ENCODE measurements around the gene NKX6-2.
"Not testable (repeated sequence)": the region's sequence is repeated elsewhere in the genome, so short reads cannot be mapped to it uniquely, and the experiment has no call there.

Gene NKX6-2

DNA sequence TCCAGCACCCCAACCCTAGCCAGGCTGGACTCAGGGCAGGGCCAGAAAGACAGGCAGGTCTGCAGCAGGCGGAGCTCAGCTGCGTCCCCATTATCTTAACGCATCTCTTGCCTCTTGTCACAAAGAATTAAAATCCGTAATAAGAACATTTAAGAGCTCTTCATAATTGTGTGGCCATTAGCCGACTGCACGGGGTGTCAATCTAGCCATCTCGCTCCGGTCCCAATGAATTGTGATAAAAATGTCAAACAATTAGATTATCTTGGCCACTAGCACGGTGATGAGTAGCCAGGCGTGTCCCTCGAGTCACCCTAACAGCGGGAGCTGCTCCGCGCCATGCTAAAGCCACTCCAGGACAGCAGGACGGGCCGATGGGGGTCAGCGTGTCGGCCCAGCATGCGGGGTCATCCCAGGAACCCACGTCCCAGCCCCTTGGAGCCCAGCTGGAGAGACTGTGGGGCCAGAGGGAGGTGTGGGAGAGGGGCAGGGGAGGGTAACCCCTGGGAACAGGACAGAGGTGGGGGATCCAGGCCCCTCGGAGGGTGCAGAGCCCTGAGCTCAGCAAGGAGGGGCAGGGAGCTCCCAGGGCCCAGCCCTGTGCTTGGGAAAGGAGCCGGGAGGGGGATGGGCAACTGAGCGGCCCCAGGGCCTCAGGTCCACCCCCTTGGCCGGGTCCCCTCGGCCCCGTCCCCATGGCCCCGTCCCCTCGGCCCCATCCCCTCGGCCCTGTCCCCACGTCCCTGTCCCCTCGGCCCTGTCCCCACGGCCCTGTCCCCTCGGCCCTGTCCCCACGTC lies 17.7 kb upstream of the NKX6-2 start:
- H3K4me3 ChIP-seq (ENCODE audit: low read depth, low read length): no peak overlapping the region
- no peak for DNase-seq (ENCODE audit: low read depth)
- TF ChIP-seq CTCF (IDR thresholded peaks at IDR 0.05; ENCODE audit: control insufficient read depth, extremely low read depth, insufficient read depth): no peak

DNA sequence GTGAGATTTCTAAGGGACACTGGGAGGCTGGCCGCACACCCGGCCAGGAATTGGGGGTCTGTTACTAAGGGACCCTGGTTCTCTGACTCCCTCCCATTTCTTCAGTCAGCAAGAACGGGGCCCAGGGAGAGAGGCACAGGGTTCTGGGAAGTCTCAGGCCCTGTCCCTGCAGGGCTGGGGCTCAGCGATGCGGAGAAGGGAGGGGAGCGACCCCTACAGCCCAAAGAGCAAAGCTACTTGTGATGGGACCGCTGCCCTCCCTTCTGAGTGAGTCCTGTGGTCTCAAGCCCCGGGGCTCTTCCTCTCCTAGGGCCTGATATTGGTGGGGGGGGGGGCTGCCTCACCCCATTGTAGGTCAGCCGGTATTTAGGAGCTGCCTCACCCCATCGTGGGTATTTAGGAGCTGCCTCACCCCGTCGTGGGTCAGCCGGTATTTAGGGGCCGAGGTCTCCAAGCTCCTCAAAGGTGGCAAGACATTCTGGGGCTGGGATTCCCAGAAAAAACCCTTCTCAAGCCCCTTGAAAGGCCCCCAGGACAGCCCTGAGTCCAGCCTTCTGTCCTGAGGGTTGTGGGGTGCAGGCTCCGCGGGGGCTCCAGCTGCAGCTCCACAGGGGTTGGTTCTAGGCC lies 16.9 kb upstream of the NKX6-2 start:
- no peak overlapping the region for H3K4me3 ChIP-seq (ENCODE audit: low read depth, low read length)
- DNase-seq (ENCODE audit: low read depth): no peak
- TF ChIP-seq CTCF (IDR thresholded peaks at IDR 0.05; ENCODE audit: control insufficient read depth, extremely low read depth, insufficient read depth): no peak

GRCh38 chr10:132802048-132802447 lies 16.1 kb upstream of the NKX6-2 start:
- H3K4me3 ChIP-seq (ENCODE audit: low read depth, low read length): no peak overlapping the region
- TF ChIP-seq CTCF (IDR thresholded peaks at IDR 0.05; ENCODE audit: control insufficient read depth, extremely low read depth, insufficient read depth): no peak
- no peak for DNase-seq (ENCODE audit: low read depth)

DNA sequence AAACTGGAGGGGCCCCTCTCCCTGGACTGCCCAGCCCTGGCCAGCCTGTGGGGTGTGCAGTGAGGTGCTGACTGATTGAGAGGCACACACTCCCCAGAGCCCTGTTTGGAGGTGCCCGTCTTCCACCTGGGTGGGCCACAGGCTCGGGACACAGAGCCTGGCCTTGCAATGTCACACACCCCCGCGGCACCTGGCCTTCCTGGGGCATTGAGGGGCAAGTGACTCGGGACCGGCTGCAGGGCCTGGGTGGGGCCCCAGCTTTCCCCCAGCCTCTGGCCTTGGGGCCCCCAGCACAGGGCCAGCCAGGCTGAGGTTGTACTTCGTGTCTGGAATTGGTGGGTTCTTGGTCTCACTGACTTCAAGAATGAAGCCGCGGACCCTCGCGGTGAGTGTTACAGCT lies 13.9 kb upstream of the NKX6-2 start:
- no peak for DNase-seq (ENCODE audit: low read depth)
- TF ChIP-seq CTCF (IDR thresholded peaks at IDR 0.05; ENCODE audit: control insufficient read depth, extremely low read depth, insufficient read depth): no peak
- no peak overlapping the region for H3K4me3 ChIP-seq (ENCODE audit: low read depth, low read length)

- H3K4me3 ChIP-seq (ENCODE audit: low read depth, low read length): no peak overlapping the region
- TF ChIP-seq CTCF (IDR thresholded peaks at IDR 0.05; ENCODE audit: control insufficient read depth, extremely low read depth, insufficient read depth): no peak
- DNase-seq (ENCODE audit: low read depth): no peak
These were observed 12.9 kb upstream of the NKX6-2 start for GRCh38 chr10:132798876-132799275.

DNA sequence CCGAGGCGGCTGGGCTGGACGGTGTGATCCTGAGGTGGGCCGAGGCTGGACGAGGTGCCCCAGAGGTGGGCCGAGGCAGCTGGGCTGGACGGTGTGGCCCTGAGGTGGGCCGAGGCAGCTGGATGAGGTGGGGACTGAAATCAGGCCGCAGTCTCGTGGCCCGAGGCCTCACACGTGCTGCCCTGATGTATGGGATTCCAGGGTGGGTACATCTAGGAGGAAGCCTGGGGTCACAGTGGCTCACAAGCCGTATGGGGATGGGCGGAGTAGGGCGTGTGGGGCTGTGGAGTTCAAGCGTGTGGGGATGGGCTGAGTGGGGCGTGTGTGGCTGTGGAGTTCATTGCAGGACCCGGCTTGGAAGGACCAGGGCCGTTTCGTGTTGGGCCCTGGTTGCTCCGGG lies 12.5 kb upstream of the NKX6-2 start:
- no peak overlapping the region for H3K4me3 ChIP-seq (ENCODE audit: low read depth, low read length)
- DNase-seq (ENCODE audit: low read depth): no peak
- no peak for TF ChIP-seq CTCF (IDR thresholded peaks at IDR 0.05; ENCODE audit: control insufficient read depth, extremely low read depth, insufficient read depth)

- not testable (repeated sequence) for DNase-seq (ENCODE audit: low read depth); H3K4me3 ChIP-seq (ENCODE audit: low read depth, low read length)
These were observed 12.0 kb upstream of the NKX6-2 start for GRCh38 chr10:132797986-132798385.

Measured in LNCaP clone FGC (cell line).